Activated B cell treated with CpG ODN at 0.5 μM for 24 hours (primary cell): ENCODE measurements around the gene NEUROG2. TPM values are rescaled to one million over a fixed set of nuclear protein-coding genes. Genes with fewer than 3 reads are reported as not detected.

Source experiments
- ATAC-seq: fragments of 200-7000 bp; cut with Tn5 transposase; one replicate; pipeline ENCODE4 v1.10.0; 2021; ENCODE audit warnings: low read depth, mild to moderate bottlenecking, moderate library complexity
- CTCF ChIA-PET: fragments of 350-600 bp; sonication (Branson Sonifier 250); formaldehyde crosslinking; loops from one replicate; lab custom pipeline; 2021; ENCODE audit warnings: antibody characterized with exemption; lab: Charles Lee
- POLR2A ChIA-PET: fragments of 350-600 bp; sonication (Branson Sonifier 250); formaldehyde crosslinking; loops from one replicate; lab custom pipeline; 2021; ENCODE audit warnings: antibody characterized with exemption; lab: Charles Lee
- DNase-seq: peaks from one replicate; pipeline ENCODE4 v3.0.0; 2022
- H3K27ac Mint-ChIP-seq: one replicate; pipeline ENCODE4 v1.8.0; 2020; ENCODE audit warnings: mixed read lengths
- H3K27me3 Mint-ChIP-seq: one replicate; pipeline ENCODE4 v1.8.0; 2021; ENCODE audit warnings: mixed read lengths
- H3K36me3 Mint-ChIP-seq: one replicate; pipeline ENCODE4 v1.8.0; 2021; ENCODE audit warnings: low read depth, mixed read lengths
- H3K4me1 Mint-ChIP-seq: one replicate; pipeline ENCODE4 v1.8.0; 2021; ENCODE audit warnings: mixed read lengths
- H3K4me3 Mint-ChIP-seq: one replicate; pipeline ENCODE4 v1.8.0; 2020; ENCODE audit warnings: mild to moderate bottlenecking, mixed read lengths
- H3K9me3 Mint-ChIP-seq: one replicate; pipeline ENCODE4 v1.8.0; 2020; ENCODE audit warnings: mixed read lengths
- CTCF ChIP-seq: fragments of 200-600 bp; IDR thresholded peaks from one replicate; pipeline ENCODE4 v1.8.0; 2022; ENCODE audit warnings: antibody characterized with exemption, mild to moderate bottlenecking
- intact Hi-C: fragments of 100-400 bp; cut with micrococcal nuclease; formaldehyde crosslinking; loops from one replicate; pipeline ENCODE4 v1.15.1; 2024
- total RNA-seq: library from RNA; stranded (reverse); gene quantifications from 2 replicates; pipeline ENCODE4 v1.2.3, GENCODE V29; 2022

NEUROG2 gene
- total RNA-seq, 1 donor from 2014 or later = not detected

GRCh38 chr4:112510291-112511092 lies 5.5 kb downstream of the NEUROG2 start:
- peak overlapping the region; percentile 50 for H3K4me3 Mint-ChIP-seq
- DNase-seq (no peak), ATAC-seq (no peak)
- peaks cover 2% of the 10 kb centered on the region for H3K36me3 Mint-ChIP-seq
- ChIA-PET POLR2A (interaction anchor here (1.3 kb wide), 1 partner anchor 11 kb away, joined by 13 read pairs; no protein-coding TSS in a partner anchor), CTCF (interaction anchor here (1.7 to 4.3 kb wide), 2 partner anchors 12 to 14 kb away, joined by 8 to 18 read pairs; no protein-coding TSS in a partner anchor)
- no peak overlapping the region for H3K27ac Mint-ChIP-seq
- TF ChIP-seq CTCF = no peak
- intact Hi-C loops = no loop called here
- peaks cover 38% of the 10 kb centered on the region for H3K4me1 Mint-ChIP-seq
- peaks cover 75% of the 10 kb centered on the region for H3K27me3 Mint-ChIP-seq
- H3K9me3 Mint-ChIP-seq = peaks cover 7% of the 10 kb centered on the region

GRCh38 chr4:112509243-112510141 lies 6.5 kb downstream of the NEUROG2 start:
- intact Hi-C loops = loop anchor here (1.0 to 2.0 kb wide), 2 partner anchors 9 to 13 kb away; no protein-coding TSS in a partner anchor
- Mint-ChIP-seq H3K4me3 (peak overlapping the region; percentile 64), H3K4me1 (peaks cover 31% of the 10 kb centered on the region), H3K27me3 (peaks cover 73% of the 10 kb centered on the region), H3K9me3 (peaks cover 7% of the 10 kb centered on the region), H3K27ac (no peak overlapping the region), H3K36me3 (no peaks in the 10 kb centered on the region)
- no peak for ATAC-seq
- TF ChIP-seq CTCF = no peak
- ChIA-PET CTCF (interaction anchor here (1.7 to 4.3 kb wide), 2 partner anchors 13 to 15 kb away, joined by 8 to 18 read pairs; no protein-coding TSS in a partner anchor), POLR2A (interaction anchor here (1.3 kb wide), 1 partner anchor 12 kb away, joined by 13 read pairs; no protein-coding TSS in a partner anchor)
- no peak for DNase-seq

- ATAC-seq = no peak
- ChIA-PET POLR2A (no interaction called here), CTCF (no interaction called here)
- Mint-ChIP-seq H3K9me3 (peaks cover 5% of the 10 kb centered on the region), H3K27me3 (peaks cover 71% of the 10 kb centered on the region), H3K27ac (no peak overlapping the region), H3K4me3 (peak overlapping the region; percentile 0), H3K4me1 (peaks cover 27% of the 10 kb centered on the region), H3K36me3 (no peaks in the 10 kb centered on the region)
- intact Hi-C loops = loop anchor here (2.0 kb wide), 1 partner anchor 14 kb away; no protein-coding TSS in a partner anchor
- no peak for DNase-seq
- TF ChIP-seq CTCF = no peak
Observed at GRCh38 chr4:112508356-112508755, 7.6 kb downstream of the NEUROG2 start.

GRCh38 chr4:112504807-112505206 lies 11.2 kb downstream of the NEUROG2 start:
- CTCF ChIA-PET = interaction anchor here (1.8 kb wide), 1 partner anchor 19 kb away, joined by 5 read pairs; no protein-coding TSS in a partner anchor
- H3K4me1 Mint-ChIP-seq = peaks cover 11% of the 10 kb centered on the region
- POLR2A ChIA-PET = no interaction called here
- no peaks in the 10 kb centered on the region for H3K36me3 Mint-ChIP-seq
- no peaks in the 10 kb centered on the region for H3K9me3 Mint-ChIP-seq
- peaks cover 56% of the 10 kb centered on the region for H3K27me3 Mint-ChIP-seq
- intact Hi-C loops = no loop called here
- no peak for DNase-seq
- no peak for ATAC-seq
- H3K27ac Mint-ChIP-seq = no peak overlapping the region
- no peak overlapping the region for H3K4me3 Mint-ChIP-seq
- TF ChIP-seq CTCF = no peak
